NOMO-1 treated with DMSO at 0.1 percent for 48 hours (cell line): ENCODE measurements around the gene CDC42SE2.

Experiments used
- DNase-seq: peaks from one replicate; lab custom pipeline; 2025; ENCODE audit not compliant: unreplicated experiment; lab: John Stamatoyannopoulos, UW

CDC42SE2 gene

DNA sequence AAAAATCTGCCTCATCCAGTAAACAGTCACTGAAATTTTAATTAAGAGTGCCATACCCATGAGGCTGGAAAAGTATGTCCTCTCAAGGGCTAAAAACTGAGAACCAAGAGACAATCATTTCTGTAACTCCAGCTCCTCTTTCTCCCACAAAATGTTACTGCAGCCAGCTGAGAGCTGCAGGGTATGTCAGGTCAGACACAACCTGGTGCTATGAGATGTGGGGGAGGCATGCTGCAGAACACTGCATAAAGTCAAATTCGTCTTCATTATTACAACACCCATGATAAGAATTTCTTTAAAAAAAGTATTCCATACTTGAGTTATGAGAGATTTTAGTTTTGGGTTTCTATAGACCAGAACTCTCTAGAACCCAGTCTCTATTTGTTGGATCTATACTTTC is 162.2 kb downstream of the CDC42SE2 start:
- no peak for DNase-seq

DNA sequence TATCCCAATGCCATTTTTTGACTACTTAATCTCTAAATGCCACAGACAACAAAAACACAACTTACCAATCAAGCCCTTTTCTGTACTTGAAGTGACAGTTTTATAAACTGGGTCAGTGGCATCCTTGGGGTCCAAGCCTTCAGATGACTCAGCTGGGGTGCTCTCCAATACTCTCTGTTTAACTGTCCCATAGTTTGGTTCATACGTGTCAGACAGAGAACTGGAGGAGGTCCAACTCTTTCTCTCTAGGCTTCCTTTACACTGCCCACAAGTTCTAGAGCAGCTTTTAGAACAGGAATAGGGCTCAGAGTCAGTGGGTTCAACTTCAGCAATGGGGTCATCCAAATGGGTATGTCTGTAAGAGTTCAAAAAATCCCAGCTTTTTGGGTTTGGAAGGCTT is 166.9 kb downstream of the CDC42SE2 start:
- no peak for DNase-seq

DNA sequence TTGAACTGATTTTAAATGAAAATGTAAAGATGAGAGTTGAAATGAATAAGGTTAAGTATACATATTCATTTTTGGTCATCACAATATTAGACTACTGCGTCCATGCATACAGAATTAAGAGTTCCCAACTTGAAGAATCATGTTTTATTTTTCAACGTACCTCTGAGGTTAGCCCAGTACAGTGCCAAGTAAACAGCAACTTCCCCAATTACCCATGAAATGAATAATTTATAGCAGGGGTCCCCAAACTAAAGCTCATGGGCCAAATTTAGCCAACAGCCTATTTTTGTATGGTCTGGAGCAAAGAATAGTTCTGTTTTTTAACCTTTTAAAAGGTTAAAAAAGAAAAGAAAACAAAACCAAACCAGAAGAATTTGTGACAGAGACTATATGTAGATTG is 167.9 kb downstream of the CDC42SE2 start:
- DNase-seq: no peak

DNA sequence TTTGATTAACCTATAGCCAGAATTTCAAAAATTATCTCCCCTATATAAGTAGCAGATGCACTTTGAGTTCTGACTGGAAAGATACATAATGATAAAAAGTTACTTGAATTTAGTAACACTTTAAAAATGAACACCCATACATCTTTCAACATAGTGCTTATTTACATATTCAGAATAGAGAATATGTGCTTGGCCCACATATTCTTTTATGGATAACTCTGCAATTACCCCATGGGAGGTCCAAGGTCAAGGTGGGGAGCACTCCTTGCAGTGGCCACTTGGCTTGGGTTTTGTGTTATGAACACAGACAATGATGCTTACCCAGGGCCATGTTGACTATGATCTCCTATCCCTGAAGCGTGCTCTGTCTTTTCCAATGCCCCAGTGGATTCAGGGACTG is 169.3 kb downstream of the CDC42SE2 start:
- DNase-seq: no peak

DNA sequence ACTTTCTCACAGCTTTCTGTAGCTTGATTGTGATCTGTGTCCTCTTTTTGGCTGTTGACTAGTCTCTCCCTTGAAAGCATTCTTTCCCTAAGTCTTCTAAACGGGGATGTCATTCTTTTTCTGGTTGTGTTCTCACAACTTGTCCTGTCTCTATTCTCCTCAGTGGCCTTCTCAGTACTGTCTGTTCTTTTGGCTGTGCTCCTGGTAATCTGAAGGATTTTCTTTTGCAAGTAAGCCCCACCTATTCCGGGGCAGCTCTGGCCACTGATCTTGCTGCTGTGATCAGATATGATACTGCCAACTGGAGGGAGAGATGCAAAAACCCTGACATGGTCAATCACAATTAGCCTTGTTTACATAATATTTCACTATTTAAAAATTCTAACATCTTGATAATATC is 172.2 kb downstream of the CDC42SE2 start:
- no peak for DNase-seq

DNA sequence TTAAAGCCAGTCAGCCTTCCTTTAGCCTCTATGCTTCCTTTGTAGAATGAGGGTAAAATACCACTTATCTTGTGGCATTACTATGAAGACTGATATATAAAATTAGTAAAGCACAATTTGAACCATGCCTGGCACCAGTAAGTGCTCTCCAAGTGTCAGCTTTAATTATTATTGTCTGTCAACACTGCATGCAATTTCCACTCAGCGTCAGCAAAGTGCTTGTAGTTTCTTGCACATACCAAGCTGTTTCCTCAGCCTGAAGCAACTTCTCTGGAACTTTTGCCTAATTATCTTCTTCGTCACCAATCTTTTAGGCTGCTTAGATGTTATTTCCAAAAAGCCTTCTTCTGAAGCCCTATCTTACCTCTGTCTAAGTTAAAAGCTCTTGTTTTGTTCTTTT is 177.3 kb downstream of the CDC42SE2 start:
- DNase-seq: no peak
